GM19395 (cell line): Measurements from ENCODE around the gene P2RY2.

Source experiments
- ATAC-seq: cut with Tn5 transposase; IDR thresholded peaks from one replicate; pipeline ENCODE4 v1.9.1; 2021; ENCODE audit warnings: mild to moderate bottlenecking, moderate library complexity; ENCODE audit not compliant: unreplicated experiment

Gene P2RY2

DNA sequence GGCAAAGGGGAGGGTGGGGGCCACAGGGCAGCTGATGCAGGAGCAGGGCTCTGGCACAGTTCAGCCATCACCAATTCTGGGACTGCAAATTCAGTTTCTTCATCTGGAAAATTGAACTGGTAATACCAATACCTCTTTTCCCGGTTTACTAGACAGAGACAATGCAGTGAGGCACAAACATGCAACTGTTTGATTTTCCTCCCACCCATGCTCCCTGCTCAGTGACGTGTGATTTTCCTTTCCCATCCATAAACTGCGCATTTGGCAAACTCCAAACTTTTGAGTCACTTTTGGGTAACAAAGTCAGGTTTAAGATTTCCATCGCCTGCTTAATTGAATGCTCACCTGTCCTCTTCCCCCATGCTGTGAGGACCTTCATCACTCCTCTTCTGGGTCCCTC lies 23.2 kb downstream of the P2RY2 start:
- no peak for ATAC-seq

DNA sequence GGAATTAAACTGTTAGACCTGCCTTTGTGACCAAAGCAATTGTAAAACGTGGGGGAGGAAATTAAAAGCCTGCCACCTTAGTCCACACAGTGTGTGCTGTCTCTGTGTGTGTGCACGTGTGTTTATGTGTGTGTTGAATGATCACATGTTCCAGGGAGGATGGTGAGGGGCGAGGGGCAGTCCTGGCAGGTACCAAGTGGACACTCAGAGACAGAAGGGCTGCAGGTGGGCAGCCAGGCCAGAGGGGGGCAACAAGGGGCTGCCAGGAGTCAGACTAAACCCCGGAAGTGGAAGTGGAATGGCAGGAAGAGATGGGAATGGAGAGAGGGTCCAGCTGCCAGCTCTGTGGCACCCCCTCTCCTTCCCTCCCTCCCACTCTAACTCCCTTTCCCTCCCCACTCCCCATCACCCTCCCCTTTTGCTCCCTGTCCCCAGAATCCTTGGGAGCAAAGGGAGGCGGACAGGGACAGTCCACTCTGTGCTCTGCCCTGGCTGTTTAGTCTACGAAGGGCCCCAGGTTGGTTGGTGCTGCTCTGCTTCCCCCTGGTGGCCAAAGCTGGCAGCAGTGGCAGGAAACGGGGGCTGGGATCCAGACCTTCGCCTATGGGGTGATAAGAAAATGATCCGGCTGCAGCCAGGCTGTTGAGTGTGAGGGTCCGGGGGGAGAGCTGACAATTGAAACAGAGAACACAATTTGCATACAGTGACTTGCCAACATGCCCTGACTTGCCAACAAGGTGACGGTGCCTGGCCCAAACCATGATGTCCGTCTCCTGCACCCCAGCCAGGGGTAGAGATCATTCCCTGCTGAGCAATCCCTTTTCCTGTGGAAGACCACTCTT lies 24.4 kb downstream of the P2RY2 start:
- peak; percentile 69 for ATAC-seq

DNA sequence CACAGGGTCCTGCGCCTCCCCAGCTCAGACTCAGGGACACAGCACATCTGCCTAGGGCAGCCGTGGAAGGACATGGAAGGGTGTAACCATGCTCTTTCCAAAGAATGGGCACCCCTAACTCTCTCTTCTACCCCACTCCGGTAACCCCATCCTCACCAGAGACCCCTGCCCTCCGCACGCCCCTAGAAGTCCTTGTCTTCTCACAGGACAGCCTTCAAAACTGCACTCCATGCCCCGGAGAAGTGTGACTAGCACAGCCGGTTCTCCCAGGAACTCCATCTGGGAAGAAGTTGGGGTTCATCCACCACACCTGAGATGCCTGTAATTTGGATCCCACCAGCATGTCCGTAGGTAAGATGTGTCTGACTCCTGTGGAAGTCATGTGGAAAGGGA lies 25.0 kb downstream of the P2RY2 start:
- no peak for ATAC-seq

DNA sequence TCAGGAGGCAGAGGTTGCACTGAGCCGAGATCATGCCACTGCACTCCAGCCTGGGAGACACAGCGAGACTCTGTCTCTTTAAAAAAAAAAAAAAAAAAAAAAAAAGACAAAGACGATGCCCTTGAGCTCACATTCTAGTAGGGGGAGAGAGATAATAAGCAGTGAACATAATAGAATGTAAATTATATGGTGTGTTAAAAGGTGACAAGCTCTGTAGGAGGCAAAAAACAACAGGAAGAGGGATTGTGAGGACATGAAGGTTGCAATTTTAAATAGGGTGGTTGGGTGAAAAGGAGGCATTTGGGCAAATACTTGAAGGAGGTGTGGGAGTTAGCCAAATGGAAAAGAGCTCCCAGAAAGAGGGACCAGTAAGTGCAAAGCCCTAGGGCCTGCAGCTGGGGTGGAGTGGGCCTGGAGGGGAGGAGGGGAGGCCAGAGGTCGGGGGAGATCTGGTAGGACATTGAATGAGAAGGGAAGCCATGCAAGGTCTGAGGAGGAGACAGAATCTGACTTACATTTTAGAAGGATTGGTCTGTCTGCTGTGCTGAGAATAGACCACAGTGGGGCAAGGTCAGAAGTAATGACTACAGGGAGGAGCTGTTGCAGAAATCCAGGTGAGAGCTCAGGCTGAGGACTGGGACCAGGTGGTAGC lies 26.6 kb downstream of the P2RY2 start:
- ATAC-seq: no peak

DNA sequence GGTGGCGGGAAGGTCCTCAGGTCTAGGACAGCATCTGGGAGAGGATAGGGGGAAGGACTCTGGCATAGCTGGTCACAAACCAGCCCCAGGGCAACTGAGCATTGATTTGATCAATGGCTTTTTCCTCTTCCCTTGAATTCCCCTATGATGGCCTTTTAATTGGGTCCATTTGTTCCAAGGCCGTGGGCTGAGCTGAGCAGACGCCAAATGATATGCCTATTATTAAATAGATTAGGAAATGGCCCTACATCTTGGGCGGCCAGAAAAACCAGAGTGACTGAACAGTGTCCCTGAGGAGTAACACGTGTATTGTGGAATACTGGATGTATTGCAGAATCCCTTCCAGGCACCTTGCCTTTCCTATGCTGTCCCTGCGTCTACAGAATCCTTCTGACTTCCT lies 27.4 kb downstream of the P2RY2 start:
- no peak for ATAC-seq

DNA sequence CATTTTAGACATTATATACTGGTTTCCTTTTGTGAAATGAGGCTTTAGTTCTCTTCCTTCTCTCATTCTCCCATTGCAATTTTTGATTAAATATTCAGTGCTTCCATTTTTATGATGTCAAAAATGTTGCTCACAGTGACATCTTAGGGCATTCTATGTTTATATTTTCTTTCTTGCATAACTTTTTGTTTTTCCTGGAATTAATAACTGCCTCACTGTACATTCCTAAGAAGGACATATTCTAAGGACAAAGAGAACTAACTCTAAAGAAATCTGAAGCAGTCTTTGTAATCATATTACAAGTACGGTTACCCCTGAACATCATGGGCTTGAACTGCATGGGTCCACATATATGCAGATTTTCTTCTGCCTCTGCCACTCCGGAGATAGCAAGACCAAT lies 28.2 kb downstream of the P2RY2 start:
- ATAC-seq: no peak

DNA sequence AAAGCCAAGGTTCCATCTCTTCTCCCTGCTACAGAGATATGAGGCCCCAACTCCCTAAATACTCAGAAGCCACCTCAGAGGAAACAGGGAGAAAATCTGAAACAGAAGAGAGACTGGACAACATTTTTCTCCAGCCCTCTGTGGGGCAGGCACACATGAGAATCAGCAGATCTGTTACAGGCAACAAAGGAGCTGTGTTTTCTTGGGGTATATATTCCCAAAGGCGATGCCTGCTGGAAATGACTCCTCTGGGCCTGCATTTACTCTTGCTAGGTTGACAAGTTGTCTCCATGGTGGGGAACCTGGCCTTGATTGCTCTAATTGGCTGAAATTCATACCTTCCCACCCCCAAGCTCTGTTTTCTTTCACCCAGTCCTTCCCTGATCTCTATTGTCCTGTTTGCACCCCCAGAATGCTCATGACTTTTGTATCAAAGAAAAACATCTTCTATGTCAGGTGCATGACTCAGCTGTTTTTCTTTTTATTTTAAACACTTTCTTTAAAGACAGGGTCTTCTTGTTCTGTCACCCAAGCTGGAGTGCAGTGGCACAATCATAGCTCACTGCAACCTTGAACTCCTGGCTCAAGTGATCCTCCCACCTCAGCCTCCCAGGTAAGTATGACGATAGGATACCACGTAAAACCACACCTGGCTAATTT lies 30.6 kb downstream of the P2RY2 start:
- ATAC-seq: no peak

DNA sequence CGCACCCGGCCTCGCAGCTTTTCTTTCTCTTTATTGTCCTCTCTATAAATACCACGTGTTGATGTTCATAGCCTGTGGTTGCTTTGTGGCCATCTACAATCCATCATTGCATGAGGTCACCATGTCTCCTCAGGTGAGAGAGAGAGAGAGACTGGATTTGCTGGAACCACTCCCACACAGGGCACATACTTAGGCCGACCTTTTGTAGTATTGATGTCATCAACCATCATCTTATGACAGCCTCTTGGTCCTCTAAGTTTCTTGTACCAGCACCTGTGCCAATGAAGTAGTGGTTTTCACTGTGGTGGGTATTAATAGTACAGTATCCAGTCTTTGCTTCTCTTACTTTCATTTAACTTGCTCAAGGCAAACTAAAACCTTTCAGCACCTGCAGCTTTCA lies 31.2 kb downstream of the P2RY2 start:
- ATAC-seq: no peak

DNA sequence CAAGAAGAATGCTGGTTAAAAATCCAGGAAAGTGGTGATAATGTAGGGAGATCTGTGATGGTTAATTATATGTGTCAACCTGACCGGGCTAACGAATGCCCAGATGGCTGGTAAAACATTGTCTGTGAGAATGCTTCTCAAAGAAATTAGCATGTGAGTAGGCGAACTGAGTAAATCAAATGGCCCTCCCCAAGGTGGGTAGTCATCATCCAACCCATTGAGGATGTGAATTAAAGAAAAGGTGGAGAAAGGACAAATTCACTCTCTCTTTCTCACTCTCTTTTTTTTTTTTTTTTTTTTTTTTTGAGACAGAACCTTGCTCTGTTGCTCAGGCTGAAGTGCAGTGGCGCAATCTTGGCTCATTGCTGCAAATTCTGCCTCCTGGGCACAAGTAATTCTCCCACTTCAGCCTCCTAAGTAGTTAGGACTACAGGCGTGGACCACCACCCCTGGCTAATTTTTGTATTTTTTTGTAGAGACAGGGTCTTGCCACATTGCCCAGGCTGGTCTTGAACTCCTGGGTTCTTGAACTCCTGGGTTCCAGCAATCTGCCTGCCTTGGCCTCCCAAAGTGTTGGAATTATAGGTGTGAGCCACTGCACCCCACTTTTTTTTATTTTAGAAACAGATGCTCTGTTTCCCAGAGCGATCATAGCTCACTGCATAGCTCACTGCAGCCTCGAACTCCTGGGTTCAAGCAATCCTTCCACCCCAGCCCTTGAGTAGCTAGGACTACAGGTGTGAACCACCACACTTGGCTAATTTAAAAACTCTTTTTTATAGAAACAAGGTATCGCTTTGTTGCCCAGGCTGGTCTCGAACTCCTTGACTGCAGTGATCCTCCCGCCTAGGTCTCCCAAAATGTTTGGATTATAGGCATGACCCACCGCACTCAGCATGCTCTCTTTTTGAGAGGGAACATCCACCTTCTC lies 32.0 kb downstream of the P2RY2 start:
- ATAC-seq: no peak

DNA sequence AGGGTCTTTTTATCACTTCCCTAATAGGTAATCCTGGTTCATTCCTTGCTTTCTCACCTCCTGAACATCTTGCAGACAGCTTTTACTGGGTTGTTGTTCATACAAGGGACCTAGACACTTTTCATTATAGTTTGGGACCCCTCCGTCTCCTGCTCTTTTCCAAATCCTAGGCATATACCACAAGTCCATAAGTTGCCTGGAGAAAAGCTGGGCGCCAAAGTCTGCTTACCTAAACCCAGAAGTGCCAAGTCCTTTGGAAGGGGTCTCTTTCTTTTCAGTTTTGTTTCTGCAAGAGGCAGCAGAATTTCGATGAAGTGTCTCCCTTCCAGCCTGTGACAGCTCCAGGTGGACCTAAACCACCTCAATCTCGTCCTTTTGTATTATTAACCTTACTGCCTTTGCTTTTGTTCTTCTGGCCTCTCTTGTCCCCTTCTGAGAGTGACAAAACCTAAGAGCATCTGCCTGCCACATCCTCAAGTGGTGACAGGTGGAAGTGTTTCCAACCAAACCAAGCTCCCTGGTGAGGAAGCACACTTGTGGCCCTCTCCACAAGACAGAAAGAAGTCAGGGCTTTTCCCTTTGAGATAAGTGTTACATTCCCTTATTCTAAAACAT lies 34.6 kb downstream of the P2RY2 start:
- no peak for ATAC-seq

DNA sequence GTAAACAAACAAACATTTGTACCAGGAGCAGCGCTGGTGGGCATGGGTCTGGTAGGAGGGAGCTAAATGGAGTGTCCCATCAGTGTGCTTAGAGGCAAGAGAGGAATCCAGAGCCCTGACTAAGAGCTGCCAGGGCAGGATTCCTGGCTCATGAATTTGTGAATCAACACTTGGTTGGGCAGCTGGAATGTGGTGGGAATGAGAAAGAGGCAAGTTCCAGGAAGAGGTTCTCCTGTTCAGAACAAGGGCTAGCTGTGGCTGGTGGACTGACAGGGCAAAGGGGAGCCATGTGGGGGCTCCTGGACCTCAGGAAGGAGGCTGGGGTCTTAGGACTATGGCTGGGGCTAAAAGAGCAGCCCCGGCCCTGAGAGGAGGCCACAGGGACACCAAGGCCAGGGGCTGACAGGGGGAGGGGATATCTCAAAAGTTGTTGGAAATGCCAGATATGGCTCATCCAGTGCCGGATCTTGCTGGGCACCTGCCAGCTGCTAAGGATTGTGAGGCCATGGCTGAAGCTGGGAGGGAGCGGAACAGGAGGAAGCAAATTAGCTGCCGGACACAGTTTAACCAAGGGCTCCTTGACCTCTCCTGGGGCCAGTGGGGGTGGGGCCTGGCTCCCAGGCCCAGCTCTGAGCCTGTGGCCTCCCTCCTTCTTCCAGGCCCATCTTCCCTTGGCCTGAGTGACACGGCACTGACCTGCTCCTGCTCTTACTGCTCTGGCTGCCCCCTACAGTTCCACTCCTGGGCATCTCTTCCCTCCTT lies 39.4 kb downstream of the P2RY2 start:
- no peak for ATAC-seq

DNA sequence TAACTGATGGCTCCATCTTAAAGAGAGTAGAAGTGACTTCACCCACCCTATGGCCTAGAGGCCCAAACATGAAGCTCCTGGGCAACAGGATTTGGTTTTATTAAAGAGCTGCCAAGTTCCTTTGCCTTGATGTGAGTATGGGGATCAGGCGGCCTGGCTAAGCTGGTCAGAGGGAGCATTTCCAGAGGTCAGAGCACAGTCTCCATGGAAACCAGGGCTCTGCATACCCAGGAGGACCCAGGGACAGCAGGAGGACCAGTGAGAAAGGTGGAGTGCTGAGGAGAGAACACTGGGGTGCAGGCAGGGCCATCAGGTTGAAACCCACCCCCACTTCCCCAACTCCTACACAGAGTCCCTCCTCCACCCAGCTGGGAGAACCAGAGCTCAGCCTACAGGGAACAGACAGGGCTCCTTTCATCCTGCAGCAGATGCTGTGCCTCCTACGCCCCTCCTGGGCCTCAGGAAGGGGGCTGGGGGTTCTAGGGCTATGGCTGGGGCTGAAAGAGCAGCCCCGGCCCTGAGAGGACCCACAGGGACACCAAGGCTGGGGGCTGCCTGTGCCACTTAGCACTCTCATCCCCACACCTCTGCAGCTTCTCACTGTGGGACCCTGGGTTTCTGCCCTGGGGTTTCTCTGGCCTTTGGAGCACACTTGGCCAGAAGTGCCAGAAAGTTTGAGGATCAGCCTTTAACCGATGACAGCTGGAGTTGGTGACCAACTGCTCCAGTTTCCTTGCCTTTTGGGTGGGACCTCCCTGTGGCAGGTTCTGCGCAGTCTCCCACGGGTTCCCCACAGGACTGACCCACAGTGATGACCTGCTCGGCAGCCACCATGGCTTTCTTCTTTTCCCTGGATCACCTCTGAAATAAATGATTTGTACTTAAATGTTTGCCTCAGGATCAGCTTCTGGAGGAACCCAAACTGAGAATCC lies 40.3 kb downstream of the P2RY2 start:
- no peak for ATAC-seq

DNA sequence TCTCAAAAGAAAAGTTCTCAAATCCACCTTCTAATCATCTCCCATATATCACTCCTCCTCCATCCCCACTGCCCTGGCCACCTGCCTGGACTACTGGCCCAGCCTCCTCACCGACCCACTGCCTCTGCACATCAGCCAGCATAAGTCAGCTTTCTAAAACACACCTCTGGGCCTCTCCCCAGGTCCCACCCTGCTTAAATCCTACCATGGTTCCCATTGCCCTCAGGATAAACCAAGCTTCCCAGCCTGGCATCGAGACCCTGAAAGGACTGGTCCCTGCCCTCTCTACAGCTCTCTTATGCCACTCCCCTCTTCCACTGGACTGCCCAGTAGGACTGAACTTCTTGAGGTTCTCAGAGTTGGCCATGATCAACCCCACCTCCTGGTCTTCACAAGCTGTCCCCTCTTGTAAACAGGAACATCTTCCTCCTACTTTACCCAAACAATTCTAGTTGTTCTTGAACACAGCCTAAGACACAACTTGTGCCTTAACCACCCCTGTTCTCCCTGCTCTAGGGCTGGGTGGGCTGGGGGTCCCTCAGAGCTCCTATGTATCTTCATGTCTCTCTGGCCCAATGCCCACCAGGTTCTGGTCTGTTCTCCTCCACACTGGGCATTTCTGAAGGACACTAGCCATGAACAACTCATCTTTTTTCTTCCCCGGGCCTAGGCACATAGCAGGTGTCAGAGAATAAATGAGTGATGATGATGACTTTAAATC lies 41.5 kb downstream of the P2RY2 start:
- no peak for ATAC-seq

DNA sequence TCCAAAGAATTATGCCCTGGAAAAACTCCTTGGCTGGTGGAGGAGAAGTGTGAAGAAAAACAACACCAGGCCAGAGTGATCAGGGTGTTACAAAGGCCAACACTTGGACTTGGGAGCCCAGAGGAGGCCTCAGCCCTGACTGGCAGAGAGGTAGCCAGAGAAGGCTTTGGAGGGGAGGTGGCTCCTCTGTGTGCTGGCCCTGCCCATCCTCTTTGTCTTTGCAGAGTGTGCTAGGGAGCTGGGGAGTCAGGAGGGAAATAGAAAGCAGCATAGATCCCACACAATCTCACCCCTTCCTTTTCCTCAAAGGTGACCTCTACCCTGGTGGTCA lies 42.0 kb downstream of the P2RY2 start:
- ATAC-seq: no peak

DNA sequence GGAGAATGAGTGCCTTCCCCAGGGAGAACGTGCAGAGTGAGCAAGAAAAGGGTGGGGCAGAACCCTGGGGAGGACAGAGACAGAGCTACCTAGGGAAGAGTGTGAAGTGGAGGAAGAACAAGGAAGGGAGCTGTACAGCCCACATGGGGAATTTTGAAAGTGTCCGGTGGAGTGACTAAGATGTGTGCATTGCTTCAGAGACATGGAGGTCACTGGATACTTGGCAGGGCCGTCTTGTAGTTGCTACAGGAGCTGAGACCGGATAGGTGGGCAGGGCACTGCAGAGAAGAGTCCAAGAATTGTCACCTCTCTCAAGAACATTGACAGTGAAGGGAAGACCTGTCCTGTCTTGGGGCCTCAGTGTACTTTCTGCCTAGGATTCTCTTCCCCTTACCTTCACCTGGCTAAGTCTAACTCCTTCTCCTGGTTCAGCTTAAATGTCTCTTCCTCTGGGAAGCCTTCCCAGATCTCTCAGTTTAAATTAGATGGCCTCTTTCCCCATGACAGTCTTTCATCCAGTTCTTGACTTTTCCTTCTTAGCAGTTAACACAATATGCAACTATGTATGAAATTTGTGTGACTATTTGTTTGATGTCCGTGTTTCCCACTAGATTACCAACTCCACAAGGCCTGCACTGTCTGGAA lies 44.9 kb downstream of the P2RY2 start:
- no peak for ATAC-seq

DNA sequence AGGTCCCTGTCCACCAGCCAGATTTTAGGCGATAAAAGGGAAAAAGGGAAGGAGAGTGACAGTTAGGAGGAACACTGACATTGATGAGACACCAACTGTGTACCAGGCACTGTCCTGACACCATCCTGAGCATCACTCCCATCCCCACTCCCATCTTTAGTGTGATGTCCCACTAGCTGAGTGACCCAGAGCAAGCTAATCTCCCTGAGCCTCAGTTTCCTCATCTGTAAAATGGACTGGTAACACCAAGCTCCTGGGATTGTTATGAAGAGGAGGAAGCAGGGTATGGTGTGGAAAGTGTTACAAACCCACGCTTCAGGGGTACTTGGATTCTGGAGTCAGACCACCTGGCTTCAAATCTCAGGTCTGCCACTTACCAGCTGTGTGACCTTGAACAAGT lies 45.6 kb downstream of the P2RY2 start:
- no peak for ATAC-seq

DNA sequence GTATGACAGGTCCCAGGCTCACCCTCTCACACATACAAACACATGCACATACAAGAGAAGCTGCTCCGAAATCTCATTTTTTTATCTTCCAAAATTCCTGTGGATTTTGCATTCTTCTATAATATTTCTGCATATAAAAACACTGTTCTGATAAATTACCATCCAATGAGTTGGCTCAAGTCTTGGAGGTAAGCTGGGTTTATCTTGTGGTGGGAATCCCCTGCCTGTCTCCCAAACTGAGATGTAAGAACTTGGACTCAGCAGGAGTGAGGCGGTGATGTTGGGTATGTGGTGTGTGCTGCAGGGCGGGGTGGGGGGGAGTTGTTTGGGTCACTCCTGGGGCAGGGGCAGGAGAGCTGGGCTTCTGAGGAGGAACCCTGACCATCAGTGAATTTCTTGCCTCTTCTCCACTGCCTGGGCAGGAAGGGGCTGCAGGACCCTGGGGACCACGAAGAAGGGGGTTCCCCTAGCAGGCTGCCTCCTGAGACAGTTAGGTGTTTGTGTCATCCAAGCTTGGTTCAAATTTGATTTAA lies 47.3 kb downstream of the P2RY2 start:
- no peak for ATAC-seq
